Activated naive CD8-positive, alpha-beta T cell (primary cell): ENCODE results near the gene HSD3B7.
"Not testable (repeated sequence)": the region's sequence is repeated elsewhere in the genome, so short reads cannot be mapped to it uniquely, and the experiment has no call there.

Source experiments
- H3K27ac Mint-ChIP-seq: one replicate; pipeline ENCODE4 v1.8.0; 2021; ENCODE audit warnings: mixed read lengths
- H3K27me3 Mint-ChIP-seq: one replicate; pipeline ENCODE4 v1.8.0; 2021; ENCODE audit warnings: mixed read lengths
- H3K36me3 Mint-ChIP-seq: one replicate; pipeline ENCODE4 v1.8.0; 2021; ENCODE audit warnings: mixed read lengths
- H3K4me1 Mint-ChIP-seq: one replicate; pipeline ENCODE4 v1.8.0; 2021; ENCODE audit warnings: low read depth, mixed read lengths
- H3K4me3 Mint-ChIP-seq: one replicate; pipeline ENCODE4 v1.8.0; 2021; ENCODE audit warnings: mild to moderate bottlenecking, mixed read lengths
- H3K9me3 Mint-ChIP-seq: one replicate; pipeline ENCODE4 v1.8.0; 2021; ENCODE audit warnings: low read depth, mixed read lengths

The HSD3B7 gene

GRCh38 chr16:30984669-30985400 lies at the start of gene HSD3B7:
Gene HSD3B7 (plus strand): TSS chr16:30985207. CDS start chr16:30985659, 452 bp downstream.
- Mint-ChIP-seq H3K4me1 (peaks cover 2% of the 10 kb centered on the region), H3K9me3 (no peaks in the 10 kb centered on the region), H3K27ac (no peak within 1 kb of the TSS), H3K36me3 (no peaks in the 10 kb centered on the region), H3K27me3 (no peaks in the 10 kb centered on the region), H3K4me3 (no peak within 1 kb of the TSS)

- Mint-ChIP-seq H3K27ac (no peak overlapping the region), H3K9me3 (no peaks in the 10 kb centered on the region), H3K27me3 (no peaks in the 10 kb centered on the region), H3K36me3 (no peaks in the 10 kb centered on the region), H3K4me3 (no peak overlapping the region), H3K4me1 (peaks cover 19% of the 10 kb centered on the region)
Observed at GRCh38 chr16:30937692-30938091, 47.3 kb upstream of the HSD3B7 start.

GRCh38 chr16:30939571-30939970 lies 45.4 kb upstream of the HSD3B7 start:
- H3K36me3 Mint-ChIP-seq, H3K4me3 Mint-ChIP-seq, H3K27ac Mint-ChIP-seq, H3K9me3 Mint-ChIP-seq, H3K27me3 Mint-ChIP-seq: not testable (repeated sequence)
- peaks cover 19% of the 10 kb centered on the region for H3K4me1 Mint-ChIP-seq

GRCh38 chr16:30941600-30942425 lies 43.2 kb upstream of the HSD3B7 start:
- no peak overlapping the region for H3K27ac Mint-ChIP-seq
- no peak overlapping the region for H3K4me3 Mint-ChIP-seq
- peaks cover 6% of the 10 kb centered on the region for H3K36me3 Mint-ChIP-seq
- H3K4me1 Mint-ChIP-seq, result peaks cover 10% of the 10 kb centered on the region
- H3K9me3 Mint-ChIP-seq, result no peaks in the 10 kb centered on the region
- H3K27me3 Mint-ChIP-seq, result no peaks in the 10 kb centered on the region

- Mint-ChIP-seq H3K27me3 (no peaks in the 10 kb centered on the region), H3K27ac (no peak overlapping the region), H3K36me3 (peaks cover 6% of the 10 kb centered on the region), H3K4me3 (no peak overlapping the region), H3K4me1 (peaks cover 10% of the 10 kb centered on the region), H3K9me3 (no peaks in the 10 kb centered on the region)
Observed at GRCh38 chr16:30942426-30942806, 42.6 kb upstream of the HSD3B7 start.

GRCh38 chr16:30944352-30944751 lies 40.7 kb upstream of the HSD3B7 start:
- Mint-ChIP-seq H3K27ac (no peak overlapping the region), H3K4me1 (peaks cover 10% of the 10 kb centered on the region), H3K27me3 (no peaks in the 10 kb centered on the region), H3K36me3 (peaks cover 6% of the 10 kb centered on the region), H3K9me3 (no peaks in the 10 kb centered on the region), H3K4me3 (no peak overlapping the region)

GRCh38 chr16:30946671-30947540 lies 38.1 kb upstream of the HSD3B7 start:
- Mint-ChIP-seq H3K36me3 (peaks cover 6% of the 10 kb centered on the region), H3K4me1 (peaks cover 21% of the 10 kb centered on the region), H3K27me3 (no peaks in the 10 kb centered on the region), H3K27ac (no peak overlapping the region), H3K4me3 (no peak overlapping the region), H3K9me3 (no peaks in the 10 kb centered on the region)

GRCh38 chr16:30947541-30947858 lies 37.5 kb upstream of the HSD3B7 start:
- Mint-ChIP-seq H3K27ac (no peak overlapping the region), H3K9me3 (no peaks in the 10 kb centered on the region), H3K36me3 (peaks cover 6% of the 10 kb centered on the region), H3K27me3 (no peaks in the 10 kb centered on the region), H3K4me1 (peaks cover 16% of the 10 kb centered on the region), H3K4me3 (no peak overlapping the region)

- Mint-ChIP-seq H3K4me3 (no peak overlapping the region), H3K36me3 (peaks cover 6% of the 10 kb centered on the region), H3K4me1 (peaks cover 12% of the 10 kb centered on the region), H3K27ac (no peak overlapping the region), H3K27me3 (no peaks in the 10 kb centered on the region), H3K9me3 (no peaks in the 10 kb centered on the region)
Observed at GRCh38 chr16:30947859-30948666, 36.9 kb upstream of the HSD3B7 start.

GRCh38 chr16:30948667-30949649 lies 36.0 kb upstream of the HSD3B7 start, which contains the start of gene ORAI3:
Gene ORAI3 (plus strand): TSS chr16:30949068. CDS start chr16:30949290, 222 bp downstream.
- peak within 1 kb of the TSS; percentile 86 for H3K4me3 Mint-ChIP-seq
- peaks cover 12% of the 10 kb centered on the region for H3K4me1 Mint-ChIP-seq
- H3K36me3 Mint-ChIP-seq, result peaks cover 6% of the 10 kb centered on the region
- H3K27ac Mint-ChIP-seq, result peak within 1 kb of the TSS; percentile 61
- H3K9me3 Mint-ChIP-seq, result no peaks in the 10 kb centered on the region
- no peaks in the 10 kb centered on the region for H3K27me3 Mint-ChIP-seq

- Mint-ChIP-seq H3K4me3 (peak overlapping the region; percentile 86), H3K4me1 (peaks cover 12% of the 10 kb centered on the region), H3K36me3 (peaks cover 4% of the 10 kb centered on the region), H3K9me3 (no peaks in the 10 kb centered on the region), H3K27ac (peak overlapping the region; percentile 61), H3K27me3 (no peaks in the 10 kb centered on the region)
Observed at GRCh38 chr16:30949650-30950515, 35.1 kb upstream of the HSD3B7 start.

GRCh38 chr16:30950516-30951065 lies 34.4 kb upstream of the HSD3B7 start:
- no peak overlapping the region for H3K27ac Mint-ChIP-seq
- peak overlapping the region; percentile 86 for H3K4me3 Mint-ChIP-seq
- H3K36me3 Mint-ChIP-seq, result peaks cover 4% of the 10 kb centered on the region
- no peaks in the 10 kb centered on the region for H3K9me3 Mint-ChIP-seq
- peaks cover 12% of the 10 kb centered on the region for H3K4me1 Mint-ChIP-seq
- no peaks in the 10 kb centered on the region for H3K27me3 Mint-ChIP-seq
